HepG2 (cell line): ENCODE results near the gene UGP2. TPM values are rescaled to one million over a fixed set of nuclear protein-coding genes. Genes with fewer than 3 reads are reported as not detected.
A peak's percentile ranks its signal among the peaks of the same experiment; 100 is the strongest.

ENCODE experiments used
- ATF1 ChIP-seq: IDR thresholded peaks from 2 replicates; pipeline ENCODE4 v1.6.1; 2016; ENCODE audit warnings: mild to moderate bottlenecking, control low read depth
- HNRNPH1 ChIP-seq: fragments of 200-400 bp; formaldehyde crosslinking; optimal IDR thresholded peaks from 2 replicates; pipeline ENCODE3; 2017; ENCODE audit warnings: mild to moderate bottlenecking, low read depth, low read length
- HOXA5 ChIP-seq: sonication (generic); formaldehyde crosslinking; IDR thresholded peaks from 2 replicates; pipeline ENCODE4 v1.4.0; 2020; ENCODE audit warnings: missing genetic modification reagents
- KAT2B ChIP-seq: fragments of 150-350 bp; IDR thresholded peaks from 2 replicates; pipeline ENCODE4 v1.6.1; 2014; ENCODE audit warnings: low read depth, low read length, borderline replicate concordance
- ZMYM4 ChIP-seq: sonication (generic); formaldehyde crosslinking; IDR thresholded peaks from 2 replicates; pipeline ENCODE4 v1.8.1; 2023; ENCODE audit warnings: mild to moderate bottlenecking, missing genetic modification reagents
- ZNF292 ChIP-seq: sonication (generic); formaldehyde crosslinking; IDR thresholded peaks from 2 replicates; pipeline ENCODE4 v1.8.1; 2022; ENCODE audit warnings: mild to moderate bottlenecking, low read depth, missing genetic modification reagents, borderline replicate concordance
- ZNF629 ChIP-seq: sonication (generic); formaldehyde crosslinking; conservative IDR thresholded peaks from 2 replicates; pipeline ENCODE4 v1.5.0; 2020; ENCODE audit warnings: missing genetic modification reagents
- ZNF776 ChIP-seq: sonication (generic); formaldehyde crosslinking; IDR thresholded peaks from 2 replicates; pipeline ENCODE4 v1.4.0; 2020; ENCODE audit warnings: mild to moderate bottlenecking, missing genetic modification reagents
- ZNF883 ChIP-seq: sonication (generic); formaldehyde crosslinking; IDR thresholded peaks from 2 replicates; pipeline ENCODE4 v1.5.1; 2020; ENCODE audit warnings: mild to moderate bottlenecking, missing genetic modification reagents; ENCODE audit errors: not compliant biosample characterization
- polyA plus RNA-seq, 8 experiments: library from polyadenylated mRNA; depleted of rRNA in 3 of 8; stranded (reverse) in 7 of 8; unstranded in 1 of 8; fragments of >200 nt; fragmentation: Illumina TruSeq in 4 of 8; extraction: Trizol in 4 of 8; gene quantifications; 2 replicates each; pipeline versions ENCODE4 v1.2.1 to v1.2.3, GENCODE V29; 2011 to 2016; ENCODE audit warnings: low read depth in 4 of 8, missing spikeins in 1 of 8, mixed read lengths in 1 of 8; ENCODE audit not compliant: insufficient read depth in 1 of 8
- total RNA-seq, 5 experiments: library from RNA; depleted of rRNA; stranded (reverse); fragments of >200 nt; fragmentation: Illumina TruSeq; extraction: Trizol; gene quantifications; 2 replicates each; pipeline ENCODE4 v1.2.3, GENCODE V29; 2016; ENCODE audit warnings: low read depth in 1 of 5
- TF ChIP-seq, protein P1 (sequence below), 2 experiments: fragments of 450-650 bp in 1 of 2; sonication (generic) in 1 of 2; formaldehyde crosslinking in 1 of 2; IDR thresholded peaks; 2 replicates each; pipeline versions ENCODE4 v1.6.1 to v1.8.0; 2016 to 2022; ENCODE audit warnings: antibody characterized with exemption in 1 of 2, mild to moderate bottlenecking in 1 of 2, missing genetic modification reagents in 1 of 2
- TF ChIP-seq, protein P2 (sequence below): IDR thresholded peaks from 2 replicates; pipeline ENCODE4 v1.6.1; 2016; ENCODE audit warnings: mild to moderate bottlenecking
- TF ChIP-seq, protein P3 (sequence below): sonication (generic); formaldehyde crosslinking; IDR thresholded peaks from 2 replicates; pipeline ENCODE4 v1.5.1; 2020; ENCODE audit warnings: missing genetic modification reagents, mild to moderate bottlenecking, borderline replicate concordance
- TF ChIP-seq, protein P4 (sequence below): sonication (generic); formaldehyde crosslinking; conservative IDR thresholded peaks from 2 replicates; pipeline ENCODE4 v1.8.1; 2023; ENCODE audit warnings: missing genetic modification reagents

UGP2 gene
- total and polyA plus RNA-seq, 2 of the 13 experiments (the other 11 are each of a cell fraction or from before 2014, with no cell fraction given) = 96.0 to 134 TPM

DNA sequence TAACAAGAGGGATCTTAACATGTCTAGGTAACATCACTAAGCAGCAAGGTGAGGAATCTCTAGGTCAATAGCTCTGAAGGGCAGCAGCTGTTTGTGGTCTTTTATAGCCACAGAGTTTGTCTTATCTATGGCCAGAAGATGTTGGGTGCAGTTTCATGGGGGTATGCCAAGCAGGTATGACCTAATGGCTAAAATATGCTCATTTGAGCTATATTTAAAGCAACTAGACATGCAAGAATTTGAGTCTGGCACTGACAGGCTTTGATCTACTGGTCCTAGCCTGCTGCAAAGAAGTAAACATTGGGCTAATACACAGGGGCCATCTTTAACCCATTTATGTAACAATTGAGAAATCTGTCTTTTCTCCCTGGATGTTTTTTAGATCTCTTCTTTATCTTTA, 13.9 kb upstream of the UGP2 start (continued):
- TF ChIP-seq, protein P1, sequence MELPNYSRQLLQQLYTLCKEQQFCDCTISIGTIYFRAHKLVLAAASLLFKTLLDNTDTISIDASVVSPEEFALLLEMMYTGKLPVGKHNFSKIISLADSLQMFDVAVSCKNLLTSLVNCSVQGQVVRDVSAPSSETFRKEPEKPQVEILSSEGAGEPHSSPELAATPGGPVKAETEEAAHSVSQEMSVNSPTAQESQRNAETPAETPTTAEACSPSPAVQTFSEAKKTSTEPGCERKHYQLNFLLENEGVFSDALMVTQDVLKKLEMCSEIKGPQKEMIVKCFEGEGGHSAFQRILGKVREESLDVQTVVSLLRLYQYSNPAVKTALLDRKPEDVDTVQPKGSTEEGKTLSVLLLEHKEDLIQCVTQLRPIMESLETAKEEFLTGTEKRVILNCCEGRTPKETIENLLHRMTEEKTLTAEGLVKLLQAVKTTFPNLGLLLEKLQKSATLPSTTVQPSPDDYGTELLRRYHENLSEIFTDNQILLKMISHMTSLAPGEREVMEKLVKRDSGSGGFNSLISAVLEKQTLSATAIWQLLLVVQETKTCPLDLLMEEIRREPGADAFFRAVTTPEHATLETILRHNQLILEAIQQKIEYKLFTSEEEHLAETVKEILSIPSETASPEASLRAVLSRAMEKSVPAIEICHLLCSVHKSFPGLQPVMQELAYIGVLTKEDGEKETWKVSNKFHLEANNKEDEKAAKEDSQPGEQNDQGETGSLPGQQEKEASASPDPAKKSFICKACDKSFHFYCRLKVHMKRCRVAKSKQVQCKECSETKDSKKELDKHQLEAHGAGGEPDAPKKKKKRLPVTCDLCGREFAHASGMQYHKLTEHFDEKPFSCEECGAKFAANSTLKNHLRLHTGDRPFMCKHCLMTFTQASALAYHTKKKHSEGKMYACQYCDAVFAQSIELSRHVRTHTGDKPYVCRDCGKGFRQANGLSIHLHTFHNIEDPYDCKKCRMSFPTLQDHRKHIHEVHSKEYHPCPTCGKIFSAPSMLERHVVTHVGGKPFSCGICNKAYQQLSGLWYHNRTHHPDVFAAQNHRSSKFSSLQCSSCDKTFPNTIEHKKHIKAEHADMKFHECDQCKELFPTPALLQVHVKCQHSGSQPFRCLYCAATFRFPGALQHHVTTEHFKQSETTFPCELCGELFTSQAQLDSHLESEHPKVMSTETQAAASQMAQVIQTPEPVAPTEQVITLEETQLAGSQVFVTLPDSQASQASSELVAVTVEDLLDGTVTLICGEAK (IDR thresholded peaks at IDR 0.05) = no peak
- TF ChIP-seq, protein P1 (CRISPR knock-in tag; IDR thresholded peaks at IDR 0.05) = no peak
- no peak for TF ChIP-seq KAT2B
- no peak for TF ChIP-seq ATF1 (CRISPR knock-in tag)
- TF ChIP-seq ZMYM4 (CRISPR knock-in tag) = peak; percentile 79
- TF ChIP-seq HNRNPH1 = no peak
- TF ChIP-seq ZNF883 (CRISPR knock-in tag) = no peak
- TF ChIP-seq ZNF629 = no peak
- no peak for TF ChIP-seq ZNF776 (CRISPR knock-in tag)
- no peak for TF ChIP-seq HOXA5 (CRISPR knock-in tag)
- TF ChIP-seq, protein P2, sequence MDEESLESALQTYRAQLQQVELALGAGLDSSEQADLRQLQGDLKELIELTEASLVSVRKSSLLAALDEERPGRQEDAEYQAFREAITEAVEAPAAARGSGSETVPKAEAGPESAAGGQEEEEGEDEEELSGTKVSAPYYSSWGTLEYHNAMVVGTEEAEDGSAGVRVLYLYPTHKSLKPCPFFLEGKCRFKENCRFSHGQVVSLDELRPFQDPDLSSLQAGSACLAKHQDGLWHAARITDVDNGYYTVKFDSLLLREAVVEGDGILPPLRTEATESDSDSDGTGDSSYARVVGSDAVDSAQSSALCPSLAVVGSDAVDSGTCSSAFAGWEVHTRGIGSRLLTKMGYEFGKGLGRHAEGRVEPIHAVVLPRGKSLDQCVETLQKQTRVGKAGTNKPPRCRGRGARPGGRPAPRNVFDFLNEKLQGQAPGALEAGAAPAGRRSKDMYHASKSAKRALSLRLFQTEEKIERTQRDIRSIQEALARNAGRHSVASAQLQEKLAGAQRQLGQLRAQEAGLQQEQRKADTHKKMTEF (CRISPR knock-in tag) = peak; percentile 84
- TF ChIP-seq, protein P3, sequence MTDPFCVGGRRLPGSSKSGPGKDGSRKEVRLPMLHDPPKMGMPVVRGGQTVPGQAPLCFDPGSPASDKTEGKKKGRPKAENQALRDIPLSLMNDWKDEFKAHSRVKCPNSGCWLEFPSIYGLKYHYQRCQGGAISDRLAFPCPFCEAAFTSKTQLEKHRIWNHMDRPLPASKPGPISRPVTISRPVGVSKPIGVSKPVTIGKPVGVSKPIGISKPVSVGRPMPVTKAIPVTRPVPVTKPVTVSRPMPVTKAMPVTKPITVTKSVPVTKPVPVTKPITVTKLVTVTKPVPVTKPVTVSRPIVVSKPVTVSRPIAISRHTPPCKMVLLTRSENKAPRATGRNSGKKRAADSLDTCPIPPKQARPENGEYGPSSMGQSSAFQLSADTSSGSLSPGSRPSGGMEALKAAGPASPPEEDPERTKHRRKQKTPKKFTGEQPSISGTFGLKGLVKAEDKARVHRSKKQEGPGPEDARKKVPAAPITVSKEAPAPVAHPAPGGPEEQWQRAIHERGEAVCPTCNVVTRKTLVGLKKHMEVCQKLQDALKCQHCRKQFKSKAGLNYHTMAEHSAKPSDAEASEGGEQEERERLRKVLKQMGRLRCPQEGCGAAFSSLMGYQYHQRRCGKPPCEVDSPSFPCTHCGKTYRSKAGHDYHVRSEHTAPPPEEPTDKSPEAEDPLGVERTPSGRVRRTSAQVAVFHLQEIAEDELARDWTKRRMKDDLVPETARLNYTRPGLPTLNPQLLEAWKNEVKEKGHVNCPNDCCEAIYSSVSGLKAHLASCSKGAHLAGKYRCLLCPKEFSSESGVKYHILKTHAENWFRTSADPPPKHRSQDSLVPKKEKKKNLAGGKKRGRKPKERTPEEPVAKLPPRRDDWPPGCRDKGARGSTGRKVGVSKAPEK (CRISPR knock-in tag) = no peak
- TF ChIP-seq, protein P4, sequence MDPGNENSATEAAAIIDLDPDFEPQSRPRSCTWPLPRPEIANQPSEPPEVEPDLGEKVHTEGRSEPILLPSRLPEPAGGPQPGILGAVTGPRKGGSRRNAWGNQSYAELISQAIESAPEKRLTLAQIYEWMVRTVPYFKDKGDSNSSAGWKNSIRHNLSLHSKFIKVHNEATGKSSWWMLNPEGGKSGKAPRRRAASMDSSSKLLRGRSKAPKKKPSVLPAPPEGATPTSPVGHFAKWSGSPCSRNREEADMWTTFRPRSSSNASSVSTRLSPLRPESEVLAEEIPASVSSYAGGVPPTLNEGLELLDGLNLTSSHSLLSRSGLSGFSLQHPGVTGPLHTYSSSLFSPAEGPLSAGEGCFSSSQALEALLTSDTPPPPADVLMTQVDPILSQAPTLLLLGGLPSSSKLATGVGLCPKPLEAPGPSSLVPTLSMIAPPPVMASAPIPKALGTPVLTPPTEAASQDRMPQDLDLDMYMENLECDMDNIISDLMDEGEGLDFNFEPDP (CRISPR knock-in tag) = no peak
- peak; percentile 66; the same call in 1 of the 2 replicates for TF ChIP-seq ZNF292 (CRISPR knock-in tag)
